Brain pericyte (primary cell): ENCODE data around the gene ATP13A5.

Source experiments
- DNase-seq: peaks from one replicate; pipeline ENCODE4 v3.0.0-alpha.2; 2012; ENCODE audit warnings: low read depth, low spot score

The ATP13A5 gene

GRCh38 chr3:193269343-193270028 lies 109.1 kb downstream of the ATP13A5 start:
- DNase-seq: no peak

DNA sequence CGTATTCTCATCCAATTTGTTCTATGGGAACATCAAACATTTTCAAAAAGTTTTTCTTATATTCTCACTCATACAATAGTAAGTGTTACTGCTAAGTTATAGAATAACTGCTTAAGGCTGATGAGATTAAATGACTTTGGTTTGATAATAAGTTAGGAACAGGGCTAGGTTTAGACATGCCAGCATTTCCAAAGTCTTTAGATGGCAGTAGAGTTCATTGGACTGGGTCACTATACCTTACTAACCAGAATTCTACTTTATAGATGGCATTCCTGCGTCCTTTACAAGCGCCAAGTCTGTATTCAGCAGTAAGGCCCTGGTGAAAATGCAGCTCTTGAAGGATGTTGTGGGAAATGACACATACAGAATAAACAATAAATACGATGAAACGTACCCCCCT lies 115.8 kb downstream of the ATP13A5 start:
- no peak for DNase-seq

DNA sequence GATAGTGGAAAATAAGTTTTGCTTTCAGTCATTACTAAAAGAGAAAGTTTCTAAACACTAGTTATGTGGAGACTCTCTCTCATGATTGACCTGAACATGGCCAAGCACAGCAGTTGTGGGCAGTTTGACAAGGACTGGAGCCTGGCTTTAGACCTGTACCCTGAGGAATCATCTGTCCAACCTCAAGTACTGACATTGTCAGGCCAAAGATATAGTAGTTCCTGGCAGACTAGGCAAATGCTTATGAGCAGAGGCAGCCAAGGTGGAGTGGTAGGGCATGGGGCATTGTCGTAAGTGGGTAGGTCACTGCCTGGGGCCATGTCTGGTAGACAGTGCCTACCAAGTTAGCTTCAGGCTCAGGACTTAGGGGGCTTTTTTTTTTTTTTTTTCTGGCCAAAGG lies 116.6 kb downstream of the ATP13A5 start:
- DNase-seq: no peak

GRCh38 chr3:193253986-193254660 lies 124.4 kb downstream of the ATP13A5 start:
- DNase-seq: no peak

- DNase-seq: no peak
These were observed 128.1 kb downstream of the ATP13A5 start for GRCh38 chr3:193250492-193250891.

- DNase-seq: no peak
These were observed 129.6 kb downstream of the ATP13A5 start for GRCh38 chr3:193248848-193249468.

GRCh38 chr3:193243571-193243970 lies 135.0 kb downstream of the ATP13A5 start:
- no peak for DNase-seq

GRCh38 chr3:193241716-193242115 lies 136.8 kb downstream of the ATP13A5 start:
- no peak for DNase-seq

GRCh38 chr3:193240850-193241706 lies 137.5 kb downstream of the ATP13A5 start, which contains the start of gene PLAAT1:
PLAAT1 (plus strand) TSS chr3:193241222; CDS start chr3:193255651, 14,429 bp downstream.
- DNase-seq: no peak

DNA sequence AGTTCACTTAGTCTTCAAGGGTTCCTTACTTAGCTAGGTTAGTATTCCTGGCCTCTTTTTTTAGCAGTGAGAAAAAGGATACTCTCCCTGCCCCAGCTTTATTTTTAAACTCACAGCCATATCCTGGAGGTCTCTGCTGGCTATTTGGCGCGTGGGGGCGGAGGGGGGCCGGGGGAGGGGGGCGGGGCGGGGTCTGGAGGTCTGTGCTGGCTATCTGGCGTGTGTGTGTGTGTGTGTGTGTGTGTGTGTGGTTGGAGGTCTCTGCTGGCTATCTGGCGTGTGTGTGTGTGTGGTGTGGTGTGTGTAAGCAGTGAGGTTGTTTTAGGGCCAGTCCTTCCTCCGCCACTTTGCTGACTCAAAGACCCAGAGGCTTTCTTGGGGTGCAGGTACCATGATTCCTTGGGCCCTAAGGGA lies 138.1 kb downstream of the ATP13A5 start:
- no peak for DNase-seq

DNA sequence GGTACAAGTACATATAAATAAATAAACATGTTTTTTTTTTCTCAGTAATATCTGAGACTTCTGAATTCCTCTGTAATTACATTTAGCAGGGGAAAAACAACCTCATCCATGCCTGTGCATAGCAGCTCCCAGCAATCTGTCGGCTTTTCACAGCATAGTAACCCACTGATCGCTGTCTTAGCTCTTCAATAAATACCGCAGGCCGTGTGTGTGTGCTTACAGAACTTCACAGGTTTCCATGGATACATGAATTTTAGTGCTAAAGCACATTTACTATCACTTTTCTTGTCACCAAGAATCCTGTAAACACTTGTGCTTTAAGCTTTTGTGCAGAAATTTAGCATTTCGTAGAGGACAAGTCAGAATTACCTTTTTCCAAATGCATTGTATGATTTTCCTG lies 141.5 kb downstream of the ATP13A5 start:
- DNase-seq: no peak

DNA sequence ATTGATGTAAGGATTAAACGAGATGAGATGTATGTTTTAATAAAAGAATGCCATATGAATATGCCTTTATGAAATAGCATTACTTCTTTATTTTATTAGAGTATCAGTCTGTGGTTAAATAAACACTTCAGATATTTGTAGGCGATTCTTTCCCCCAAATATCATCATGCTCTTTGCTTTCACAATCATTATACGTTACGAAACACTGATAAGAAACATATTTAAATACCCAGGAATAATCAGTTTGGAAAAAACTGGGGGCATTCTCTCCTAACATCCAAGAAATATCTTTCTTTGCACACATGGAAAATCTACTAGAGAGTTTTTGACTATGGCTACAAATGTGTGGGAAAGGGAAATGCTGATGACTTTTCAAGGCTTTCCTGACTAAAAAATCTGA lies 142.0 kb downstream of the ATP13A5 start:
- no peak for DNase-seq

GRCh38 chr3:193231201-193231600 lies 147.4 kb downstream of the ATP13A5 start:
- no peak for DNase-seq

DNA sequence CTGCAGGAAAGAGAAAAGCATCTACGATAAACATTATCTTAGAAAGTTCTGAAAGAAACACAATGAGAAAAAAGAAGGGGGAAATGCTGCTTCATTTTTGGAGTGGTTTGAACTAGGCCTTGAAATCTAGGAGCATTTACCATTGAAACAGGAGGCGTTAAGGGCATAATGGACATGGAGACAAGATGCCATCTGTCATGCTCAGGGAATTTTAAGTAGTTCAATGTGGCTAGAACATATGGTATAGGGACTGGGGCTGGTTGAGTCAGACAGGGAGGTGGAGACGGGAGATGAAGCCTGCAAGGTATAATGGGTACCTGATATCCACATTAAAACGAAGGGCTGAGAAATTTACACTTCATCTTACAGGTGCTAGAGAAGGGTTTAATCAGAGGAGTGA lies 147.9 kb downstream of the ATP13A5 start:
- DNase-seq: no peak

DNA sequence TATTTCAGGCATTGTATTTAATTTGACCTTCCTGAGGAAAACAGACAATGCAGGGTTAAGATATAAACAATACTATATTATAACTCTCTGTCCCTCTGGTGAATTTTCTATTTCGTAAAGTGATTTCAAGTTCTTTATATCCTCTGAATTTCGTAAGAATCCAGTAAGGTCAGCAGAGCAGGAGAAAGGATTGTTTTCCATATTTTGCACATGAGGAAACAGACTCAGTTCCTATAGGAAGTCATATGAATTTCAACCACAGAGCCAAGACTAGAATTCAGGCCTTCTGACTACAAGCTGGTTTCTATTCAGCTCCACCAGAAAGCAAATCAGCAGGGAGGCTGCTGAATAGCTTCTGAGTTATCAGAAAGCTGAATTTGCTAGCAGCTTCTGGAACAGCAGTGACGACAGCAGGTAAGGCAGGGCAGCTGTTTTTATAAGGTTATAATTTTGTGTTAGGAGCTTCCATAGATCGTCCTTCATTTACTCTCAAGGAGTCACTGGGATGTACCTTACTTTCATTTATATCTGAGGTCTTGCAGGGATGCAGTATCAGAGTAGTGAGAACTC lies 148.6 kb downstream of the ATP13A5 start:
- DNase-seq: no peak

GRCh38 chr3:193228206-193228605 lies 150.3 kb downstream of the ATP13A5 start:
- DNase-seq: no peak

- no peak for DNase-seq
These were observed 153.0 kb downstream of the ATP13A5 start for GRCh38 chr3:193225302-193226125.
